ENCODE measurements around the gene DOCK4. TPM values are rescaled to one million over a fixed set of nuclear protein-coding genes. Genes with fewer than 3 reads are reported as not detected.

The DOCK4 gene
- total RNA-seq, 4 donors from 2014 or later, result 14.0 to 48.1 (median 30.9) TPM

- Histone ChIP-seq H3K9me3 (no peaks in the 10 kb centered on the region), H3K27ac (no peak overlapping the region), H3K4me1 (no peaks in the 10 kb centered on the region), H3K36me3 (no peaks in the 10 kb centered on the region), H3K27me3 (no peaks in the 10 kb centered on the region), H3K4me3 (replicated peaks in 1 of 3) (no peak overlapping the region)
- intact Hi-C loops (cut with DNase I), result no loop called here
- no peak for DNase-seq
- no peak for TF ChIP-seq CTCF (IDR thresholded peaks at IDR 0.05)
- TF ChIP-seq POLR2A (IDR thresholded peaks at IDR 0.05), result no peak
- 66 to 69% methylated on average over 4 of the region's 4 CpGs for WGBS, 2 donors
These were observed 13.7 kb downstream of the DOCK4 start for GRCh38 chr7:112192236-112193154.

- no peak overlapping the region for H3K4me3 ChIP-seq (replicated peaks in 1 of 3)
- no peaks in the 10 kb centered on the region for H3K4me1 ChIP-seq
- no peak for DNase-seq
- H3K27me3 ChIP-seq, result no peaks in the 10 kb centered on the region
- no peaks in the 10 kb centered on the region for H3K36me3 ChIP-seq
- H3K27ac ChIP-seq, result no peak overlapping the region
- H3K9me3 ChIP-seq, result no peaks in the 10 kb centered on the region
- intact Hi-C loops (cut with DNase I), result no loop called here
- TF ChIP-seq POLR2A (IDR thresholded peaks at IDR 0.05) (no peak), CTCF (IDR thresholded peaks at IDR 0.05) (no peak)
- 86 to 94% methylated on average over 2 of the region's 2 CpGs for WGBS, 2 donors
These were observed 16.1 kb downstream of the DOCK4 start for GRCh38 chr7:112190120-112190519.

DNA sequence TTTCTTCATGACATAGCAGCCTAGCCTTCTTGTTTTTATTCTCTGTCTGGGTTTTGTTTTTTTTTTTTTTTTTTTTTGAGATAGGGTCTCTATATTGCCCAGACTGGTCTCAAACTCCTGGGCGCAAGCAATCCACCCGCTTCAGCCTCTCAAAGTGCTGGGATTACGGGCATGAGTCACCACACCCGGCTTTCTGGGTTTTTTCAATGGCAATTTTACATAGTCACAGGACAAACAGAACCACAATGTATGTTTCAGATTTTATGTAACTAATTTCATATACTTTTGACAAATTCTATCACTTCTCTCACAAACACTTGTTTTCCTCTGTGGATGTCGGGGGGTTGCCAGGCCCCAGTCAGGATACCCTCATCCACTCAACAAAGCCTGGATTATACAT lies 16.5 kb downstream of the DOCK4 start:
- no peak for DNase-seq
- no peaks in the 10 kb centered on the region for H3K27me3 ChIP-seq
- no peak overlapping the region for H3K27ac ChIP-seq
- no peaks in the 10 kb centered on the region for H3K36me3 ChIP-seq
- no peaks in the 10 kb centered on the region for H3K4me1 ChIP-seq
- WGBS, 2 donors, result 94 to 96% methylated on average over 5 of the region's 5 CpGs
- H3K4me3 ChIP-seq (replicated peaks in 1 of 3), result no peak overlapping the region
- H3K9me3 ChIP-seq, result no peaks in the 10 kb centered on the region
- intact Hi-C loops (cut with DNase I), result no loop called here
- TF ChIP-seq POLR2A (IDR thresholded peaks at IDR 0.05) (no peak), CTCF (IDR thresholded peaks at IDR 0.05) (no peak)

DNA sequence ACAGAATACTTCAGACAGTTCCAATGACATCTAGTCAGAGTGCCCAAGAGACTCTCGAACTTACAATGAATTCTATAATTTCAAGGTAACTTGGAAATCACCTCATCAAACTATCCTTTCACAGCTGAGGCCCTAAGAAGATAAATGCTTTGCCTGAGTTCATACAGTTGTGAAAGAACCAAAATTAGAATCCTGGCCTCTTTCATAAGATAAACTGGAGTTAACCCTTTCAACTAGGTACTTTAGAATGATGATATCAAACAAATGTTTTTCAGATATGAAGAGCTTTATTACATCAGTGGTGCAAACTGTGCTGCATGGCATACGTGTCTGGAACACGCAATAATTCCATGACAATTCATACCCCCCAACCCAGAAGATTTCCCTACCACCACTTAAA lies 17.9 kb downstream of the DOCK4 start:
- no peaks in the 10 kb centered on the region for H3K9me3 ChIP-seq

More for the DNA sequence above, 17.9 kb downstream of the DOCK4 start:
- WGBS, 2 donors, result 89 to 96% methylated on average over 3 of the region's 3 CpGs
- no peak for TF ChIP-seq POLR2A (IDR thresholded peaks at IDR 0.05)
- TF ChIP-seq CTCF (IDR thresholded peaks at IDR 0.05), result no peak
- Histone ChIP-seq H3K4me3 (replicated peaks in 1 of 3) (no peak overlapping the region), H3K36me3 (no peaks in the 10 kb centered on the region), H3K4me1 (no peaks in the 10 kb centered on the region), H3K27me3 (no peaks in the 10 kb centered on the region), H3K27ac (no peak overlapping the region)
- intact Hi-C loops (cut with DNase I), result no loop called here
- no peak for DNase-seq

Measured in thyroid gland (tissue), 4 donors.